RCC 7860 (cell line): ENCODE results near the gene SERINC3.
"Not testable (repeated sequence)": the region's sequence is repeated elsewhere in the genome, so short reads cannot be mapped to it uniquely, and the experiment has no call there.

ENCODE experiments used
- DNase-seq: peaks from one replicate; pipeline ENCODE4 v3.0.0-alpha.2; 2015; ENCODE audit warnings: low spot score
- FAIRE-seq: peaks from 2 replicates; lab custom pipeline; 2012; peaks lifted over from hg19 to GRCh38; lab: Jason Lieb, UNC

Gene SERINC3

DNA sequence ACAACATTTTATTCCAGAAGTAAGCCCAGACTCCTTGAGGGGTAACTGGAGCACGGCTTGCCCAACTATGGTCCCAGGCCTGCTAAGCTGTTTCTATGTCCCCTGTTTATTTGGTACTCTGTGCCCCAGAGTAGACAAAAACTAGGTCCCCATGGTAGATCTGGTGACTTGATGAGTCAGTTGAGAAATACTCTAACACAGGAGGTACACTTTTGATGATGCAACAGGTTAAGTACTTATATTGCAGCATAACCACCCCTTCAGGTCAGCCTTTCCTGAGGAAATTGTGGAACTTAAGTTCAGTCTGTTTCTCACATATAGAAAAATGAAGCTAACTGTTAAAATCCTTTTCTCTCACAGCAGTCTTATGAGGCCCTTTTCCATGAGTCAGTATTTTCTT is 26.6 kb downstream of the SERINC3 start:
- FAIRE-seq: no peak
- peak; percentile 82 for DNase-seq

DNA sequence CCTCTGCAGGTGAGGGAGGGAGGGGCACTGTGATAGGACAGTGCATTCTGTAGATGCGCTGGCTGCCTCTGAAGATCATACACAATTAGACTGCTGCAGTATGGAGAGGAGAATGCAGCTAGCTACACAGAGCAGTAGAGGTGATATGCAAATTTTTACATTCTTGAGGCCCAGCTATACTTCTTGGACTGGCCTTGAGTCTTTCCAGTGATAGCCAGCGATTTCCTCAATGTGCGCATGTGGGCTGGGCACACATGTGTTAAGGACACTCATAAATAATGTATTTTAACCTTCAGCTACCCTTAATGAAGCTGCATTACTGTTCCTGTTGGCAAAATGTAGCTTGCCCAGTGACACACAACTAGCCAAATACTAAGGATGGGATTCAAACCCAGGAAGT is 27.2 kb downstream of the SERINC3 start:
- no peak for DNase-seq
- FAIRE-seq: no peak

- DNase-seq (no peak), FAIRE-seq (no peak)
These were observed 27.6 kb downstream of the SERINC3 start for GRCh38 chr20:44494266-44494665.

GRCh38 chr20:44491635-44492395 is 30.1 kb downstream of the SERINC3 start:
- FAIRE-seq: no peak

GRCh38 chr20:44489931-44490330 is 31.9 kb downstream of the SERINC3 start:
- no peak for DNase-seq
- FAIRE-seq: no peak

More at GRCh38 chr20:44491635-44492395, 30.1 kb downstream of the SERINC3 start:
- no peak for DNase-seq

DNA sequence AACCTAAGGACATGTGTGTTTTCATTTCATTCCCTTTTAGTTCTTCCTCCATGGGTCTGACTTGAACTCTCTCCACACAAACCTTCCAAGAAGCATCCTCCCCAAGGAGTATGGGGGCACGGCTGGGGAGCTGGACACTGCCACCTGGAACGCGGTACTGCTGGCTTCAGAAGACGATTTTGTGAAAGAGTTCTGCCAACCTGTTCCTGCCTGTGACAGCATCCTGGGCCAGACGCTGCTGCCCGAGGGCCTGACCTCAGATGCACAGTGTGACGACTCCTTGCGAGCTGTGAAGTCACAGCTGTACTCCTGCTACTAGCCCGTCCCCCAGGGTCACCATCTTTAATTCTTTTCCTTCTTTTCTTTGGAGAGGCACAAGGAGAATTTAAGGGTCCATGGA is 32.6 kb downstream of the SERINC3 start:
- FAIRE-seq: no peak
- no peak for DNase-seq

GRCh38 chr20:44488551-44488950 is 33.3 kb downstream of the SERINC3 start:
- FAIRE-seq: no peak
- no peak for DNase-seq

- no peak for FAIRE-seq
- no peak for DNase-seq
These were observed 36.1 kb downstream of the SERINC3 start for GRCh38 chr20:44485830-44486198.

GRCh38 chr20:44485078-44485829 is 36.6 kb downstream of the SERINC3 start:
- FAIRE-seq (no peak), DNase-seq (no peak)

GRCh38 chr20:44483112-44483511 is 38.8 kb downstream of the SERINC3 start:
- DNase-seq (no peak), FAIRE-seq (no peak)

- DNase-seq (no peak), FAIRE-seq (no peak)
These were observed 40.0 kb downstream of the SERINC3 start for GRCh38 chr20:44481719-44482416.

- no peak for DNase-seq
- FAIRE-seq: no peak
These were observed 41.8 kb downstream of the SERINC3 start for GRCh38 chr20:44480097-44480496.

DNA sequence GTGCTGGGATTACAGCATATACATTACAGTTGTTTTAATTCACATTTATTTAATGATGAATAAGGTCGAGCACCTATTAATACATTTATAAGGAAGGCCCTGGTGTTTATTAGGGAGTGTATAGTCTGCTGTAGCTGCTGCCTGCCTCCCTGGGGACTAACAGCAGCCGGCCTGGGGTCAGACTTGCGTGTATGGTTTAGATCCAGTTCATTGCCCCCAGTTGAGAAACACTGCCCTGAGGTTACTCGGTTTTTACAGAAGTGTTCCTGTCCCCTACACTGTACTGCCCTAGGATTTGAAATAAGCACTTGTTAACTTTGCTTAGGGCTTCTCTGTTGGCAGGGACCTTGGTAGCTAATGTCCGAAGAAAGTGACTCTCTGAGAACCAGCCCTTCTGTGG is 42.2 kb downstream of the SERINC3 start:
- FAIRE-seq (no peak), DNase-seq (no peak)

- no peak for FAIRE-seq
These were observed 43.7 kb downstream of the SERINC3 start for GRCh38 chr20:44478206-44478605.

GRCh38 chr20:44477151-44477550 is 44.7 kb downstream of the SERINC3 start:
- DNase-seq (no peak), FAIRE-seq (no peak)

More at GRCh38 chr20:44478206-44478605, 43.7 kb downstream of the SERINC3 start:
- DNase-seq: no peak

- no peak for FAIRE-seq
- DNase-seq: peak; percentile 76
These were observed 45.9 kb downstream of the SERINC3 start, which contains the start of gene TTPAL for GRCh38 chr20:44475694-44476560. Gene TTPAL (plus strand): TSS chr20:44475874. CDS start chr20:44480000, 4,126 bp downstream.

DNA sequence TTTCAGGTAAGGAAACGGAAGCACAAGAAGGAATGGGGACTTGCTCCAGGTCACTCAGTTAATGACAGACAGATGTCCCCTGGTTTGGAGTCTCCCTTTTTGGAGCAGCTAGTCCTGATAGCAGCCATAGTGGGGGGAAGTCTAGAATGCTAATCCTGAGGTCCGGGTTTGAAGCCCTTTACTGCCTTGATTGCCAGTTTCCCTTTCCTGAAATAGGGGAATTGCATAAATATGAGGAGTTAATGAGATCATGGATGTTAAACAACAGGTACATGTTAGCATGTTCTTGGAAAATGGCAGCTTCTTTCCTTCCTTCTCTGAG is 46.5 kb downstream of the SERINC3 start:
- DNase-seq (no peak), FAIRE-seq (no peak)

- DNase-seq, FAIRE-seq: not testable (repeated sequence)
These were observed 49.6 kb downstream of the SERINC3 start for GRCh38 chr20:44472283-44472682.

DNA sequence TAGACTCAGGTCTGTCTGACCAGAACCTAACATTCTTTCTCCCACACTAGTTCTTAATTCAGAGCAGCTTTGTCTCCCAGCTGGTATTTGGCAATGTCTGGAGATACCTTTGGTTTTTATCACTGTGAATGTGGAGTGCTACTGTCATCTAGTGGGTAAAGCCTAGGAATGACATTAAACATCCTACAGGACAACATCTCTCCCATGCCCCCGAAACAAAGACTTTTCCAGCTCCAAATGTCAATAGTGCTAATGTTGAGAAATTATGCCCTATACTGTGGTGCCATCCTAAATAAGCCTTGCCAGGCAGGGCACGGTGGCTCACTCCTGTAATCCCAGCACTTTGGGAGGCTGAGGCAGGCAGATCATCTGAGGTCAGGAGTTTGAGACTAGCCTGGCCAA is 50.4 kb downstream of the SERINC3 start:
- no peak for DNase-seq
- no peak for FAIRE-seq

- FAIRE-seq (no peak), DNase-seq (no peak)
These were observed 51.5 kb downstream of the SERINC3 start for GRCh38 chr20:44470327-44470726.
